Erythroblast (primary cell): ENCODE measurements around the gene CRACR2B.

Experiments used
- GATA1 ChIP-seq: IDR thresholded peaks from 2 replicates; pipeline ENCODE4 v1.6.1; 2011; ENCODE audit warnings: low read depth, mild to moderate bottlenecking, control low read depth, low read length, moderate library complexity
- POLR2A ChIP-seq: IDR thresholded peaks from 2 replicates; pipeline ENCODE4 v1.6.1; 2011; ENCODE audit warnings: mild to moderate bottlenecking, low read length

GRCh38 chr11:872799-873198, 45.1 kb downstream of the CRACR2B start:
- TF ChIP-seq POLR2A (no peak), GATA1 (no peak)
